ENCODE measurements around the gene TRIO.

The TRIO gene

GRCh38 chr5:14297697-14298096 lies 154.6 kb downstream of the TRIO start:
- no peak for DNase-seq (ENCODE audit: low read depth)

DNA sequence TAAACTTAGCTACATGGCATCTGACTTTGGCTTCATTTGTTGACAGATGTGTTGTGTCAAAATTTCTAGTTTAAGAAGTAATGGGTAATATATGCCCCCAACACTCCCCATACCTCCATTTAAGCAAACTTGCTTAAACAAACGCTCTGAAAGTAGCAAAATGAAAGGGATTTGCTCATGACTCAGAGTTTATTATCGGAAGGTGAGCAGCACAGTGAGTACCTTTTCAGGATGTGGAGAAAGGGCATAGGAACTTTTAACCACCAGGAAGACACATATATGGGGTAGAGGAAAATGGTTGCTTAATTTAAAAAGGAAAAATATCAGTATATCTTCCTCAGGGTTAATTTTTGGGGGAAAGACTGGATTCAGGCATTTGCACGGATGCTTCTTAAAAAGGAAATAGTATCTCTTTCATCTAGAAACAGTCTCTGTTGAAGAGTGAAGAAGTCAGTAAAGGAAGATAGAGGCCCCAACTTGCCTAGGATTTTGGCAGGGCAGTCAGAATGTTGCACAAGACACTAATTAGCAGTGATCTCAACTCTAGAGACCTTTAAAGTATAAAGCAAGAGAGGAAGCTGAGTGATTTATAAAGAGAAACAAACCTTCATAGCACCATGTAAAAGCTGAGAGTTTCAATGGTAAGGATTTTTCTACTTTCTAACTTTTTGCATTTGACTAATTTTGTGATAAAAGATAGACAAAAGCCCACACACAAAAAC lies 155.1 kb downstream of the TRIO start:
- DNase-seq (ENCODE audit: low read depth), result no peak

DNA sequence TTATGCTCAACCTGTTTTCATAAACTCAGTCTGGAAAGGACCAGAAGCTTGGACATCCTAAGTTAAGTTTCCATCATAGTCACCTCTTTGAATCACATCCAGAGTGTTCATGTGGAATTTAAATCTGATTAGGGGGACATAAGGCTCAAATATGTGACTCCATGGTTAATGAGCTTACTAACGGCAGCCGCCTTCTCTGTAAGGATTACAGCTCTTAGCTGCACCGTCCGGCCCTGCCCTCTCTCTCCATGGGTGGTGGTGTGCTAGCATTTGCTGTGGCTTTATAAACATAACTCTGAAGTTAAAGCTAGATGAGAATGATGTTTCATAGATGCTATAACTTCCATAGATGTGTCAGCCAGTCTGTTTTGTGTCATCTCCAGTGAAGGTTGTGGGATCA lies 156.5 kb downstream of the TRIO start:
- DNase-seq (ENCODE audit: low read depth), result no peak

DNA sequence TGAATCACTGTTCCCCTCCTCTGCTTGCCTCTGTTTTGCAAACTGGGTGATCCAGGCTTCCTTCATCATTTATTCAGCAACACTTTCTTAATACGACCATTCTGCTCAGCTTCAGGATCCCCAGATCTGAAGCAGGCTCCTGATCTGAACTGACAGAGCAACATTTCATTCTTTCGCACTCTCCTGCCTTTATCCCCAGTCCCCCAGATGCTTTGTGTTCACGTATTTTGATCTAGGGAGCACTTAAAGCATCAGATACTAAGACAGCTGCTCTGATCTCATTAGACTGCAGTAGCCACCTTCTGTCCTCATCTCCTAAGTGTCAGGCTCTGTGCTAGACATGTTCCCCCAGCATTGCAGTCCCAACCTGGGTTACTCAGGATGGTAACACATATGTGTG lies 158.0 kb downstream of the TRIO start:
- DNase-seq (ENCODE audit: low read depth), result no peak

GRCh38 chr5:14302330-14302729 lies 159.2 kb downstream of the TRIO start:
- DNase-seq (ENCODE audit: low read depth), result no peak

DNA sequence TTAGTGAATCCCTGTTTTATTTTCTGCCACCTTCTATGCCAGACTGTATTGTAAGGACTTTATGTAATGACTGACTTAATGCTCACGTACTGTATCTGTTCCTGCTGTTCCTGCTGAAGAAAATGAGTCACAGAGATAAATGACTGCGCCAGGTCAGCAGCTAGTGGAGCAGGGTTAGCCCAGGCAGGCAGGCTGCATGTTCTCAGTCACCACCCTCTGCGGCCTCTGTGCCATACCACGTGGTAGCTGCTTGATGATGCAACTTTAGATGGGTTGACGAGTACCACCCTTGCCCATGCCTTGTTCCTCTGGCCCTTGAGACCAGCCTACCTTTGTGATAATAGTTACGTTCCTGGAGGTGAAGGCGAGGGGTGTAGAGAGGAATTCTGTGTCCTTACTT lies 161.9 kb downstream of the TRIO start:
- peak; percentile 53 for DNase-seq (ENCODE audit: low read depth)

- no peak for DNase-seq (ENCODE audit: low read depth)
These were observed 163.2 kb downstream of the TRIO start for GRCh38 chr5:14306329-14306815.

DNA sequence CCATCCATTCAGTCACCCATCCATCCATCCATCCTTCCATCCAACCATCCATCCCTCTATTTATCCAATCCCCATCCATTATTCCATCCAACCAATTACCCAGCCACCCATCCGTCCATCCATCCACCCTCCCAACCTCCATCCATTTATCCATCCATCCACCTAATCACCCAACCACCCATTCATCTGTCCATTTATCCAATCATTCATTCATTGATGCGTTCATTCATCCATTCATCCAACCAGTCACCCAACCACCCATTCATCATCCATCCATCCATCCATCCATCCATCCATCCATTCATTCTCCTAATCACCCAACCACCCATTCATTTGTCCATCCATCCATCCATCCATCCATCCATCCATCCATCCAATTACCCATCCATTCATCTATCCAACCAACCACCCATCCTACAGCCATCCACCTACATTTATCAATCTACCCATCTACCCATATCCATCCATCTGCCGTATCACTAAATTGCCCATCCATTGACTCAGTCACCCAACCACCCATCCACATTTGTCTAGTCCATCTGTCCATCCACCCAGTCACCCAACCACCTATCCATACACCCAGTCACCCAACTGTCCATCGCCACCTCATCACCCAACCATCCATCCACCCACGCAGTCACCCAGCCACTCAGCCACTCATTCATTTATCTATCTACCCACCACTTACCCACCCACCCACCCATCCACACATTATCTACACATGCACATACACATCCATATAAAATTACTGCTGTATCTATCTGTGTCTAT lies 165.4 kb downstream of the TRIO start:
- no peak for DNase-seq (ENCODE audit: low read depth)

DNA sequence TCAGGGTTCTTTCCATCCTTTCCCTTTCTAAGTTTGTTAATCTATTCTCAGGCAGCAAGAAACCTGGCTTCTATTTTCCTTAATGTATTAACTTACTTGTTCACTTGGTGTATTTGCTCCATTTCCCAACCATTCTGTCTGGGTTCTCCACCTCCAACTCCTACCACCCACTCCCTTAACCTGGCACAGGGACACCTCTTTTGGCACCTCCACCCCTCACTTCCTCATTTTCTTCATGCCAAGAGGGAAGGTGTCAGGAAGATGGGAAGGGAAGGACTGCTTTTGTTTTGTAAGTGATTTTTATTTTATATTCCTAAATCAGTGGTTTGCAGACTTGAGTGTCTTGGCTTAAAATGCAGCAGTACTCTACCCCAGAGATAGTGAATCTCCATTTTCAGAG lies 166.1 kb downstream of the TRIO start:
- DNase-seq (ENCODE audit: low read depth), result no peak

- DNase-seq (ENCODE audit: low read depth), result no peak
These were observed 166.9 kb downstream of the TRIO start for GRCh38 chr5:14309878-14310531.

DNA sequence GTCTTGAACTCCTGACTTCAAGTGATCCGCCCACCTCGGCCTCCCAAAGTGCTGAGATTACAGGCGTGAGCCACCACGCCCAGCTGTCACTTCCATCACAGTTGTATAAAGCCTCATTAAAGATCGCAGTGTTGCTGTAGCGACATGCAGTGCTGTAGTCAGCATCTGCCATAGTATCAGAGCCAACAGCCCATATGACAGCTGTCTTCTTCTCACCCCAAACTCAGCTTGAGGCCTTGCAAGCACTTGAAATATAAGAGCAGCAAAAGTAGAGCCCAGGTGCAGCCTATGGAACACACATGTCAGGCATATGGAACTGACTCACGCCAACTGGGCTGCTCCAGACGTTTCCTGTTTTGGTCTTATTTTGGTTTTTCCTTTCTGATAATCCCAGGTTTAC lies 167.8 kb downstream of the TRIO start:
- no peak for DNase-seq (ENCODE audit: low read depth)

DNA sequence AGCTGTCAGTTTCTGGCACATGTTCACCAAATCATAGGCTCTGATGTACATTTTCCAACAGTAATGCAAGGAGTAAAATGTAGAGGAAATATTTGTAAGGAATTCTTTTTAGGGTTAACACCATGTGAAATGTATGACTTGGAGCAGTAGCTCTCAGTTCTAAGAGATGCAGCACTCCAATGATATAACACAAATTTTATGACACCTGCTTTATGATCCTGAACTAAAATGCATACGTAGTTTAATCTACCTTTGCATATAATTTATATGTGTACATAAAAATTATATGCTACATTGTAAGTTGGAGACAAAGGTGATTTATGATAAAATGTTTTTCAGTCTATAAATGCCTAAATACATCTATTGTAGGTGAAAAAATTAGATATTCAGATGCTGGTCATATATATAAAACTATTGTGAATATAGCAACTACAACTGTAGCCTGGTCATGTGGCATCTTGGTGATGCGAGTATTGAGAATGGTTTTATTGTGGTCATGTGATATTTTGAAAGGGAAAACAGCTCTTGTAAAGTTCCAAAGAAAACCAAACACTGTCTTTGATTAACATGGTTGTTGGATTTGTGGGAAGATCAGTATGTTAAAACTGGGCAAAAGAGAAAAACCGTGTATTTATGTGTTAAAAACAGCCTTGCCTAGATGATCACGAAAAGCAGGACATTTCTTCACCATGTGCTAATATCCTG lies 171.0 kb downstream of the TRIO start:
- DNase-seq (ENCODE audit: low read depth), result no peak

DNA sequence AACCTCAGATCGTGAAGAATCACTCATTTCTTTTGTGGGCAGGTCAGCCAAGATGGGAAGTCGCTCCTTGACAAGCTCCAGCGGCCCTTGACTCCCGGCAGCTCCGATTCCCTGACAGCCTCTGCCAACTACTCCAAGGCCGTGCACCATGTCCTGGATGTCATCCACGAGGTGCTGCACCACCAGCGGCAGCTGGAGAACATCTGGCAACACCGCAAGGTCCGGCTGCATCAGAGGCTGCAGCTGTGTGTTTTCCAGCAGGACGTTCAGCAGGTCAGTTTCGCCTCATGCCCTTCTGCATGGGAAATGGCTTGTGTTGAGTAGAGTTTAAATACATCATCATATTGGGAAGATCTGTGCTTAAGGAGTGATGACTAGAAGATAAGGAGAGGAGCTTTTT lies 173.3 kb downstream of the TRIO start:
- DNase-seq (ENCODE audit: low read depth), result no peak

DNA sequence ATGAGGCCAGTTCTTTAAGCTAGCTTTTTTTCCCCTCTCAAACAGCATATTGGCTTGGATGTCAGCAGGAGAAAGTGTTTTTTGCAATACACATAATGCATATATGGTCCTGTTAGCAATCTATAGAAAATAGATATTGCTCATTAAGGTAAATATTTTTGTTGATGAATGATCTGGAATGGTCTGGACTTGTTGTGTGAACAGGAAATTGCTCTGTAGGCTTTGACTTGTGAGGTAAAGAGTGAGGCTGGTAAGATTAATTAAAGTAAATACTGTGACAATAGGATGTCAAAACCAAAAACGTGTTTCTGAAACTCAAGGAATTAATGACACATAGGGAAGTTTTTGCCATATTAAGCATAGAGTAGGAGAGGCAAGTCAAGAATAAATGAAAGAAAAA lies 176.0 kb downstream of the TRIO start:
- no peak for DNase-seq (ENCODE audit: low read depth)

- DNase-seq (ENCODE audit: low read depth), result no peak
These were observed 178.8 kb downstream of the TRIO start for GRCh38 chr5:14321936-14322335.

- no peak for DNase-seq (ENCODE audit: low read depth)
These were observed 179.5 kb downstream of the TRIO start for GRCh38 chr5:14322437-14323187.

DNA sequence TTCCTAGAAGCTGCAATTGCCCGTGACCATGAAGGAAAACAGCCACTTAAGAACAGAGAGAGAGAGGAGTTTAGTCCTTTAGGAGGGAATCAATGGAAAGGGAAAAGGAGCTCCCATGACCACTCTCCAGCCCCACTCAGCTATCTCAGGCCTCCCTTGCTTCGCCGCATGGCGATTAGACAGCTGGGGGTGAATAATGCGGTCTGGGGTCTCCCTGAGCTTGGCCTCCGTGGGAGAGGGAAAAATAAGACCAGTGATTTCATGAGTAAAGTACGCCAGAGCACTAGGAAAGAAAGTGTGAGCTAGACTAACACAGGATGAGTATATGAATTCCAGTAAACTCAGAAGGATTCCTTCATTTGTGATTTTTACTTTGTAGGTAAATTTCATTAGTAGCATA lies 180.3 kb downstream of the TRIO start:
- no peak for DNase-seq (ENCODE audit: low read depth)

DNA sequence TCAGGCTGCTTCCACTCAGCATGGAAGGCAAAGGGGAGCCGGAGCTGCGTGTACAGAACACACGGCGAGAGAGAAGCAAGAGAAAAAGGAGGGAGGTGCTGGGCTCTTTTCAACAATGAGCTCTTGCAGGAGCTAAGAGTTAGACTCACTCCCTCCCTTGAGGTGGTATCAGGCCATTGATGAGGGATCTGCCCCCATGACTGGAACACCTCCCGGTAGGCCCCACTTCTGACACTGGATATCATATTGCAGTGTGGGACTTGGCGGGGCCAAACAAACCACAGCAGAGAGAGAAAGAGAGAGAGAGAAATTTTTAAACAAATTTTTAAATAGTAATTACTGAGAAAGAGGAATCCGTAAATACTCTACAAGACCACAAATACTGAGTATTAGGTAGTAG lies 182.2 kb downstream of the TRIO start:
- no peak for DNase-seq (ENCODE audit: low read depth)

- no peak for DNase-seq (ENCODE audit: low read depth)
These were observed 183.1 kb downstream of the TRIO start for GRCh38 chr5:14326035-14326903.

GRCh38 chr5:14327624-14328023 lies 184.5 kb downstream of the TRIO start:
- no peak for DNase-seq (ENCODE audit: low read depth)

DNA sequence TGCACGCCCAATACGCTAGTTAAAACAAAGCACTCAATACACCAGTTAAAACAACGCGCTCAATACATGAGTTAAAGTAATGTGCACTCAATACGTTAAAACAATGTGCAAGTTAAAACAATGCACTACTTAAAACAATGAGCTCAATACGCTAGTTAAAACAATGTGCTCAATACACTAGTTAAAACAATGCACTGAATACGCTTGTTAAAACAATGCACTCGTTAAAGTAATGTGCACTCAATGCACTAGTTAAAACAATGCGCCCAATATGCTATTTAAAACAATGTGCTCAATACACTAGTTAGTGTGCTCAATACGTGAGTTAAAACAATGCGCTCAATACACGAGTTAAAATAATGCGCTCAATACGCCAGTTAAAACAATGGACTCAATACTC lies 185.0 kb downstream of the TRIO start:
- no peak for DNase-seq (ENCODE audit: low read depth)

Data from HS-5 (cell line).